ENCODE measurements around the gene SLC16A11.

The SLC16A11 gene

GRCh38 chr17:7081341-7082062, 37.6 kb upstream of the SLC16A11 start:
- Histone ChIP-seq H3K9me3 (no peaks in the 10 kb centered on the region), H3K4me1 (ENCODE audit: control insufficient read depth in 1 of 2, insufficient read depth in 1 of 2, low read depth in 1 of 2, low read length in 1 of 2) (no peaks in the 10 kb centered on the region)
- no peak for TF ChIP-seq CTCF (IDR thresholded peaks at IDR 0.05)

DNA sequence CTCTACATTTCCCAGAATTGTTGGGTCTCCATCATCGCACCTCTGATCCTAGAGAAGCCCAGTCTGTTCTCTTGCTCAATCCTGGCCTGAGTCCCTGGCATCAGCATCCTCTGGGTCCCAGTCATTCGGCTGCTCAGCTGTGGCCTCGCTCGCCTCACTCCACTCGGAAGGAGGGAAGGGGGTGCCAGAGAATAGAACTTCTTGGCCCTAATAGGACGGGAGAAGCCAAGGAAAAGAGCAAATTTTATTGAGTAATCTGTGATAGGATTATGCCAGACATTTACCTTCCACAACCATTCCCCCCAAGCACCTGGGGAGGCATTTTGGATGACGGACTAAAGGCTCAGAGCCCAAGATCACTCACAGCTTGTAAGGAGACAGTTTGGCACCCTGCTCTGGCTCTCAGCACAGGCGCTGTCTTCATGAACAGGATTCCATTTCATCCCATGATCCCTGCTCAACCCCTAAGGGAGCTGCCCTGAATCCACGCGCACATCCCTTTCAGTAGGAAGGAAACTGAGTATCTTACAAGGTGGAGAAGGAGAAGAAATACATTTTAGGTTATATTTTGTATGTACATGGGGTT, 36.7 kb upstream of the SLC16A11 start:
- no peaks in the 10 kb centered on the region for H3K4me1 ChIP-seq (ENCODE audit: control insufficient read depth in 1 of 2, insufficient read depth in 1 of 2, low read depth in 1 of 2, low read length in 1 of 2)
- no peaks in the 10 kb centered on the region for H3K9me3 ChIP-seq
- no peak for TF ChIP-seq CTCF (IDR thresholded peaks at IDR 0.05)
- H3K27me3 ChIP-seq = peaks cover 46% of the 10 kb centered on the region
- no peak overlapping the region for H3K27ac ChIP-seq
- H3K4me3 ChIP-seq (ENCODE audit: low read depth in 1 of 2, low read length in 1 of 2) = no peak overlapping the region
- H3K36me3 ChIP-seq = no peaks in the 10 kb centered on the region

More at GRCh38 chr17:7081341-7082062, 37.6 kb upstream of the SLC16A11 start:
- Histone ChIP-seq H3K27me3 (peaks cover 50% of the 10 kb centered on the region), H3K27ac (no peak overlapping the region), H3K36me3 (no peaks in the 10 kb centered on the region), H3K4me3 (ENCODE audit: low read depth in 1 of 2, low read length in 1 of 2) (no peak overlapping the region)

- TF ChIP-seq CTCF (IDR thresholded peaks at IDR 0.05) = no peak
- Histone ChIP-seq H3K4me1 (ENCODE audit: control insufficient read depth in 1 of 2, insufficient read depth in 1 of 2, low read depth in 1 of 2, low read length in 1 of 2) (no peaks in the 10 kb centered on the region), H3K36me3 (no peaks in the 10 kb centered on the region), H3K27me3 (peaks cover 41% of the 10 kb centered on the region), H3K4me3 (ENCODE audit: low read depth in 1 of 2, low read length in 1 of 2) (no peak within 1 kb of the TSS), H3K9me3 (no peaks in the 10 kb centered on the region), H3K27ac (no peak within 1 kb of the TSS)
These were observed 35.9 kb upstream of the SLC16A11 start, which contains the start of gene CLEC10A for GRCh38 chr17:7079581-7080455. CLEC10A (minus strand) TSS chr17:7080251; CDS start chr17:7078812, 1,439 bp downstream.

- no peak overlapping the region for H3K4me3 ChIP-seq (ENCODE audit: low read depth in 1 of 2, low read length in 1 of 2)
- H3K27ac ChIP-seq = no peak overlapping the region
- no peaks in the 10 kb centered on the region for H3K4me1 ChIP-seq (ENCODE audit: control insufficient read depth in 1 of 2, insufficient read depth in 1 of 2, low read depth in 1 of 2, low read length in 1 of 2)
- H3K9me3 ChIP-seq = no peaks in the 10 kb centered on the region
- no peak for TF ChIP-seq CTCF (IDR thresholded peaks at IDR 0.05)
- H3K27me3 ChIP-seq = peaks cover 30% of the 10 kb centered on the region
- H3K36me3 ChIP-seq = no peaks in the 10 kb centered on the region
These were observed 34.8 kb upstream of the SLC16A11 start for GRCh38 chr17:7078711-7079110.

GRCh38 chr17:7077911-7078546, 34.1 kb upstream of the SLC16A11 start:
- Histone ChIP-seq H3K4me1 (ENCODE audit: control insufficient read depth in 1 of 2, insufficient read depth in 1 of 2, low read depth in 1 of 2, low read length in 1 of 2) (no peaks in the 10 kb centered on the region), H3K27ac (no peak overlapping the region), H3K27me3 (peaks cover 24% of the 10 kb centered on the region), H3K4me3 (ENCODE audit: low read depth in 1 of 2, low read length in 1 of 2) (no peak overlapping the region), H3K9me3 (no peaks in the 10 kb centered on the region), H3K36me3 (no peaks in the 10 kb centered on the region)
- no peak for TF ChIP-seq CTCF (IDR thresholded peaks at IDR 0.05)
